Sigmoid colon (tissue), 4 donors: ENCODE measurements around the gene SFTPA1.

Experiments
- EP300 ChIP-seq, 4 donors: sonication (generic); formaldehyde crosslinking; IDR thresholded peaks; one replicate each; pipeline ENCODE4 v1.6.1; 2017; ENCODE audit warnings: antibody characterized with exemption in 4 of 4
- POLR2A ChIP-seq, 2 donors: fragments of 450-650 bp; IDR thresholded peaks; one replicate each; pipeline ENCODE4 v1.6.1; 2016; ENCODE audit warnings: antibody characterized with exemption in 2 of 2, mild to moderate bottlenecking in 2 of 2, moderate library complexity in 2 of 2
- POLR2AphosphoS5 ChIP-seq, 4 donors: sonication (generic); formaldehyde crosslinking; IDR thresholded peaks; one replicate each; pipeline ENCODE4 v1.6.1; 2017; ENCODE audit warnings: antibody characterized with exemption in 4 of 4
- TF ChIP-seq, protein P1 (sequence below), 4 experiments: fragments of 450-650 bp in 3 of 4; fragments of 200-600 bp in 1 of 4; IDR thresholded peaks; one replicate each; pipeline ENCODE4 v1.5.1; 2016 to 2019; ENCODE audit warnings: antibody characterized with exemption in 4 of 4, mild to moderate bottlenecking in 3 of 4, moderate library complexity in 2 of 4

DNA sequence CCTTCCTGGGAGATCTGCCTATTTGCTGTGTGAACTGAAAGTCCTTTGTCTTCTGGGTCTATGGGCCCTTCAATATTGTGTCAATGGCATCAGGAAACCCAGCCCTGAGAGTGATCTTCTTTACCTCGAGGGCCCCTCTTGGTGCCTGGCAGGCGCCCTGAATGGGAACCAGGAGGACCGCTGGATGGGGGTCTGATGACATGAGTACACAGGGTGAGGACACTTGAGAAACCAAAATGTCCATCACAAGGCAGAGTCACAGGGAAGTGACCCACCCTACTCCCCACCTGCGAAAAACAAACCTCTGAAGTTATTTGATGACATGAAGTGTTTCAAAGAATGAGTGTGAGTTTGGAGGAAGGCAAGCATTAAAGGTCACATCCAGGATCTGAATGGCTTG, 17.3 kb downstream of the SFTPA1 start:
- TF ChIP-seq, protein P1, sequence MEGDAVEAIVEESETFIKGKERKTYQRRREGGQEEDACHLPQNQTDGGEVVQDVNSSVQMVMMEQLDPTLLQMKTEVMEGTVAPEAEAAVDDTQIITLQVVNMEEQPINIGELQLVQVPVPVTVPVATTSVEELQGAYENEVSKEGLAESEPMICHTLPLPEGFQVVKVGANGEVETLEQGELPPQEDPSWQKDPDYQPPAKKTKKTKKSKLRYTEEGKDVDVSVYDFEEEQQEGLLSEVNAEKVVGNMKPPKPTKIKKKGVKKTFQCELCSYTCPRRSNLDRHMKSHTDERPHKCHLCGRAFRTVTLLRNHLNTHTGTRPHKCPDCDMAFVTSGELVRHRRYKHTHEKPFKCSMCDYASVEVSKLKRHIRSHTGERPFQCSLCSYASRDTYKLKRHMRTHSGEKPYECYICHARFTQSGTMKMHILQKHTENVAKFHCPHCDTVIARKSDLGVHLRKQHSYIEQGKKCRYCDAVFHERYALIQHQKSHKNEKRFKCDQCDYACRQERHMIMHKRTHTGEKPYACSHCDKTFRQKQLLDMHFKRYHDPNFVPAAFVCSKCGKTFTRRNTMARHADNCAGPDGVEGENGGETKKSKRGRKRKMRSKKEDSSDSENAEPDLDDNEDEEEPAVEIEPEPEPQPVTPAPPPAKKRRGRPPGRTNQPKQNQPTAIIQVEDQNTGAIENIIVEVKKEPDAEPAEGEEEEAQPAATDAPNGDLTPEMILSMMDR (IDR thresholded peaks at IDR 0.05) = no peak
- TF ChIP-seq POLR2AphosphoS5 (IDR thresholded peaks at IDR 0.05) (no peak), POLR2A (IDR thresholded peaks at IDR 0.05) (no peak), EP300 (IDR thresholded peaks at IDR 0.05) (no peak)
